COLO668 (cell line): ENCODE measurements around the gene CD83.
"Not testable (repeated sequence)": the region's sequence is repeated elsewhere in the genome, so short reads cannot be mapped to it uniquely, and the experiment has no call there.

Source experiments
- DNase-seq: peaks from one replicate; lab custom pipeline; 2025; ENCODE audit not compliant: unreplicated experiment; lab: John Stamatoyannopoulos, UW

CD83 gene

GRCh38 chr6:14146506-14147096 lies 29.0 kb downstream of the CD83 start:
- DNase-seq = no peak

GRCh38 chr6:14147891-14148290 lies 30.3 kb downstream of the CD83 start:
- no peak for DNase-seq

GRCh38 chr6:14148471-14148870 lies 30.9 kb downstream of the CD83 start:
- DNase-seq = no peak

GRCh38 chr6:14149053-14149738 lies 31.6 kb downstream of the CD83 start:
- DNase-seq = no peak

GRCh38 chr6:14149739-14150130 lies 32.2 kb downstream of the CD83 start:
- no peak for DNase-seq

GRCh38 chr6:14151300-14151699 lies 33.7 kb downstream of the CD83 start:
- not testable (repeated sequence) for DNase-seq

- no peak for DNase-seq
These were observed 34.2 kb downstream of the CD83 start for GRCh38 chr6:14151773-14152172.

GRCh38 chr6:14153228-14153627 lies 35.7 kb downstream of the CD83 start:
- no peak for DNase-seq

GRCh38 chr6:14159090-14159489 lies 41.5 kb downstream of the CD83 start:
- no peak for DNase-seq

- no peak for DNase-seq
These were observed 45.3 kb downstream of the CD83 start for GRCh38 chr6:14162826-14163225.

GRCh38 chr6:14165091-14165490 lies 47.5 kb downstream of the CD83 start:
- no peak for DNase-seq

- no peak for DNase-seq
These were observed 49.3 kb downstream of the CD83 start for GRCh38 chr6:14166839-14167238.

- DNase-seq = no peak
These were observed 52.6 kb downstream of the CD83 start for GRCh38 chr6:14170128-14170527.

GRCh38 chr6:14172562-14172961 lies 55.0 kb downstream of the CD83 start:
- DNase-seq = no peak

GRCh38 chr6:14174226-14174625 lies 56.7 kb downstream of the CD83 start:
- no peak for DNase-seq

GRCh38 chr6:14174996-14175395 lies 57.4 kb downstream of the CD83 start:
- no peak for DNase-seq

GRCh38 chr6:14176429-14176828 lies 58.9 kb downstream of the CD83 start:
- DNase-seq = no peak

GRCh38 chr6:14177413-14178082 lies 60.0 kb downstream of the CD83 start:
- DNase-seq = no peak

GRCh38 chr6:14178083-14178445 lies 60.5 kb downstream of the CD83 start:
- no peak for DNase-seq

GRCh38 chr6:14180609-14181008 lies 63.0 kb downstream of the CD83 start:
- DNase-seq = no peak

GRCh38 chr6:14182916-14183315 lies 65.3 kb downstream of the CD83 start:
- no peak for DNase-seq
